Measurements from ENCODE around the gene CKM.

DNA sequence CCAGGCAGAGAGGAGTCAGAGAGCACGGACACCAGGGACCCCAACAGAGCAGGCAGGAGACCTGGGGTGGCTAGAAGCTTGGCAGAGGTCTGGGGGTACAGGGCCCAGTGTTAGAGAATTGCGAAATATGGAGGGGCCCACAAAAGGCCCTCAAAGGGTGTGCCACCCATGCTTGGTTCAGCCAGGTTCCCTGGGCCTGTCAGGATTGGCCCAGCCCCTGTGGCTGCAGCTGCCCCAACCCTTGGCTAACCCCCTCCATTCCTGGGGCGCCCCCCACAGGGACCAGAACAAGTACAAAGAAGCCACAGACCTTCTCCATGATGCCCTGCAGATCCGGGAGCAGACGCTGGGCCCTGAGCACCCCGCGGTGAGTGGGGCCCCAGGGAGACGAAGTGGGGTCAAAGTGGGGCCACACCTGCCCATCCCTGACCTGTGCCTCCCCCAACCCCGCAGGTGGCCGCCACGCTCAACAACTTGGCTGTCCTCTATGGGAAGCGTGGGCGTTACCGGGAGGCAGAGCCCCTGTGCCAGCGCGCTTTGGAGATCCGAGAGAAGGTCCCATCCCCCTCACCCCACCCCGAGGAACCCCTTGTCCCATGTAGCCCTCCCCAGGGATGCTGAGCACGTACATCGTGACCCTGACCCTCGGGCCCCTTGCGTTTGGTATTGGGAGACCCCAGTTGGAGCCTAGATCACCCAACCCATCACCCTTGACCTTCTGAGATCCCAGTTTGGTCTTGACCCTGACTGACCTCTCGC lies 25.9 kb upstream of the CKM start:
- TF ChIP-seq YY1 (IDR thresholded peaks at IDR 0.05; ENCODE audit: insufficient read depth, insufficient read length), result no peak
- no peak for TF ChIP-seq ZNF274 (IDR thresholded peaks at IDR 0.05; ENCODE audit: low read depth, low read length)
- TF ChIP-seq SUZ12 (IDR thresholded peaks at IDR 0.05; ENCODE audit: extremely low read depth, insufficient read depth, insufficient read length), result no peak
